Measurements from ENCODE around the gene MAP2K3.
"Not testable (repeated sequence)": the region's sequence is repeated elsewhere in the genome, so short reads cannot be mapped to it uniquely, and the experiment has no call there.

- not testable (repeated sequence) for TF ChIP-seq CTCF, POLR2A, POLR2AphosphoS5 (IDR thresholded peaks at IDR 0.05)
These were observed 57.5 kb downstream of the MAP2K3 start for GRCh38 chr17:21341925-21342540.
